ENCODE data around the gene DLEC1. TPM values are rescaled to one million over a fixed set of nuclear protein-coding genes. Genes with fewer than 3 reads are reported as not detected.
A peak's percentile ranks its signal among the peaks of the same experiment; 100 is the strongest.

Gene DLEC1
- total RNA-seq, 2 donors from 2014 or later = 3.9 to 6.0 TPM

GRCh38 chr3:37993067-37993455, 45.9 kb upstream of the DLEC1 start:
- H3K9ac ChIP-seq (ENCODE audit: extremely low read depth, low read length, poor library complexity, severe bottlenecking) = no peak overlapping the region
- peak overlapping the region; percentile 59 for H3K4me3 ChIP-seq (ENCODE audit: low read length)
- H3K27me3 Mint-ChIP-seq (ENCODE audit: insufficient read depth) = no peaks in the 10 kb centered on the region
- no peak for TF ChIP-seq CTCF (conservative IDR thresholded peaks at IDR 0.05)
- DNase-seq = peak; percentile 36
- H3K4me1 ChIP-seq (ENCODE audit: control insufficient read depth, insufficient read depth, low read length) = peaks cover 19% of the 10 kb centered on the region
- H3K27ac ChIP-seq (ENCODE audit: low read depth, low read length) = no peak overlapping the region
- no peaks in the 10 kb centered on the region for H3K36me3 ChIP-seq (ENCODE audit: control insufficient read depth, insufficient read depth, low read length)
- H3K4me1 Mint-ChIP-seq = peaks cover 54% of the 10 kb centered on the region
- peaks cover 17% of the 10 kb centered on the region for H3K36me3 Mint-ChIP-seq (ENCODE audit: low read depth)
- peak overlapping the region; percentile 75 for H3K4me3 Mint-ChIP-seq
- no peaks in the 10 kb centered on the region for H3K9me3 Mint-ChIP-seq
- H3K27ac Mint-ChIP-seq = peak overlapping the region; percentile 86
- WGBS, 2 experiments (ENCODE audit: insufficient coverage in 1 of 2, insufficient read length in 1 of 2) = 86 to 90% methylated on average over 7 to 8 of the region's 8 CpGs
- no peaks in the 10 kb centered on the region for H3K27me3 ChIP-seq (ENCODE audit: control insufficient read depth, insufficient read depth, low read length, poor library complexity, severe bottlenecking)
- no peaks in the 10 kb centered on the region for H3K9me3 ChIP-seq (ENCODE audit: control insufficient read depth, low read length)

DNA sequence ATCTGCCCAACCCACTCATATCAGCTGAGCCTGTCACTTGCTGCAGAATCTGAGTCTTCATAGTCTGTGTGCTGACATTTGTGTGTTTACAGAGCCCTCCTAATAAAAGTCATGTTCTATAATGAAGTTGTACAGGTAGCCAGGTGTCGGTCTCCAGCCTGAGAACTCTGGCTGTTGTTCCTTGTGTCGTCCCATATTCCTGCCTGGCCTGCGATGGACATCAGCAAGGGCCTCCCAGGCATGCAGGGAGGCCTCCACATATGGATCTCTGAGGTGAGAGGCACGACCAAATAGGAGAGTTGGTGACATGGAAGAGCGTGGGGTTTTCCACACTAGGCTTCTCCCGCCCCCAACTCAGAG, 45.6 kb upstream of the DLEC1 start:
- H3K4me3 Mint-ChIP-seq = peak overlapping the region; percentile 75
- DNase-seq = no peak

GRCh38 chr3:37993820-37994638, 45.0 kb upstream of the DLEC1 start:
- no peak overlapping the region for H3K27ac ChIP-seq (ENCODE audit: low read depth, low read length)
- no peak overlapping the region for H3K9ac ChIP-seq (ENCODE audit: extremely low read depth, low read length, poor library complexity, severe bottlenecking)
- Mint-ChIP-seq H3K27me3 (ENCODE audit: insufficient read depth) (no peaks in the 10 kb centered on the region), H3K27ac (peak overlapping the region; percentile 86), H3K36me3 (ENCODE audit: low read depth) (peaks cover 18% of the 10 kb centered on the region), H3K4me3 (peak overlapping the region; percentile 75), H3K4me1 (peaks cover 56% of the 10 kb centered on the region), H3K9me3 (no peaks in the 10 kb centered on the region)
- DNase-seq = peak; percentile 80
- H3K4me3 ChIP-seq (ENCODE audit: low read length) = peak overlapping the region; percentile 61
- H3K36me3 ChIP-seq (ENCODE audit: control insufficient read depth, insufficient read depth, low read length) = no peaks in the 10 kb centered on the region
- H3K9me3 ChIP-seq (ENCODE audit: control insufficient read depth, low read length) = no peaks in the 10 kb centered on the region
- peaks cover 26% of the 10 kb centered on the region for H3K4me1 ChIP-seq (ENCODE audit: control insufficient read depth, insufficient read depth, low read length)
- peak; percentile 32 for TF ChIP-seq CTCF (conservative IDR thresholded peaks at IDR 0.05)
- WGBS, 2 experiments (ENCODE audit: insufficient coverage in 1 of 2, insufficient read length in 1 of 2) = 54 to 57% methylated on average over 26 to 49 of the region's 49 CpGs
- H3K27me3 ChIP-seq (ENCODE audit: control insufficient read depth, insufficient read depth, low read length, poor library complexity, severe bottlenecking) = no peaks in the 10 kb centered on the region

More for the DNA sequence above, 45.6 kb upstream of the DLEC1 start:
- H3K9ac ChIP-seq (ENCODE audit: extremely low read depth, low read length, poor library complexity, severe bottlenecking) = no peak overlapping the region
- 90 to 96% methylated on average over 4 to 6 of the region's 6 CpGs for WGBS, 2 experiments (ENCODE audit: insufficient coverage in 1 of 2, insufficient read length in 1 of 2)
- Mint-ChIP-seq H3K27me3 (ENCODE audit: insufficient read depth) (no peaks in the 10 kb centered on the region), H3K36me3 (ENCODE audit: low read depth) (peaks cover 17% of the 10 kb centered on the region), H3K9me3 (no peaks in the 10 kb centered on the region), H3K4me1 (peaks cover 55% of the 10 kb centered on the region), H3K27ac (peak overlapping the region; percentile 86)
- no peak overlapping the region for H3K27ac ChIP-seq (ENCODE audit: low read depth, low read length)
- no peak for TF ChIP-seq CTCF (conservative IDR thresholded peaks at IDR 0.05)
- H3K27me3 ChIP-seq (ENCODE audit: control insufficient read depth, insufficient read depth, low read length, poor library complexity, severe bottlenecking) = no peaks in the 10 kb centered on the region
- no peaks in the 10 kb centered on the region for H3K9me3 ChIP-seq (ENCODE audit: control insufficient read depth, low read length)
- H3K4me3 ChIP-seq (ENCODE audit: low read length) = no peak overlapping the region
- no peaks in the 10 kb centered on the region for H3K36me3 ChIP-seq (ENCODE audit: control insufficient read depth, insufficient read depth, low read length)
- H3K4me1 ChIP-seq (ENCODE audit: control insufficient read depth, insufficient read depth, low read length) = peaks cover 23% of the 10 kb centered on the region

All from endodermal cell (in vitro differentiated cells).